ENCODE data around the gene U2AF2. TPM values are rescaled to one million over a fixed set of nuclear protein-coding genes. Genes with fewer than 3 reads are reported as not detected.

U2AF2 gene
- polyA plus RNA-seq, 3 donors, result 198 to 235 (median 219) TPM

GRCh38 chr19:55640577-55641425 is 14.0 kb upstream of the U2AF2 start, which contains the start of gene ZNF580:
TSS of gene ZNF580 (plus strand) at chr19:55641002. CDS start at chr19:55642509, 1,507 bp downstream.
- DNase-seq, result peak; percentile 65

GRCh38 chr19:55641426-55642152 is 13.2 kb upstream of the U2AF2 start:
- no peak for DNase-seq

GRCh38 chr19:55642153-55643002 is 12.5 kb upstream of the U2AF2 start:
- DNase-seq, result no peak

- peak; percentile 71 for DNase-seq
Observed at GRCh38 chr19:55643003-55643886, 11.6 kb upstream of the U2AF2 start, which contains the start of gene ZNF581. TSS of gene ZNF581 (plus strand) at chr19:55643649. CDS start at chr19:55644572, 923 bp downstream.

GRCh38 chr19:55643887-55644176 is 11.0 kb upstream of the U2AF2 start:
- DNase-seq, result no peak

- no peak for DNase-seq
Observed at GRCh38 chr19:55644191-55644833, 10.5 kb upstream of the U2AF2 start.

GRCh38 chr19:55644842-55645511 is 9.9 kb upstream of the U2AF2 start:
- no peak for DNase-seq

GRCh38 chr19:55645512-55645881 is 9.3 kb upstream of the U2AF2 start:
- DNase-seq, result no peak

GRCh38 chr19:55646889-55647731 is 7.7 kb upstream of the U2AF2 start:
- no peak for DNase-seq

- peak; percentile 77 for DNase-seq
Observed at GRCh38 chr19:55647732-55648584, 6.9 kb upstream of the U2AF2 start, which contains the start of gene CCDC106. TSS of gene CCDC106 (plus strand) at chr19:55648212. CDS start at chr19:55649047, 835 bp downstream.

- no peak for DNase-seq
Observed at GRCh38 chr19:55648585-55649267, 6.1 kb upstream of the U2AF2 start.

- no peak for DNase-seq
Observed at GRCh38 chr19:55649268-55650125, 5.3 kb upstream of the U2AF2 start.

- DNase-seq, result no peak
Observed at GRCh38 chr19:55650126-55650557, 4.7 kb upstream of the U2AF2 start.

- DNase-seq, result no peak
Observed at GRCh38 chr19:55650602-55651230, 4.1 kb upstream of the U2AF2 start.

- DNase-seq, result no peak
Observed at GRCh38 chr19:55651236-55651635, 3.6 kb upstream of the U2AF2 start.

All from renal pelvis (tissue), 4 donors.